HG03039 (cell line): Measurements from ENCODE around the gene NEXN.
"Not testable (repeated sequence)": the region's sequence is repeated elsewhere in the genome, so short reads cannot be mapped to it uniquely, and the experiment has no call there.

Experiments
- ATAC-seq: cut with Tn5 transposase; IDR thresholded peaks from one replicate; pipeline ENCODE4 v1.9.1; 2021; ENCODE audit warnings: mild to moderate bottlenecking, moderate library complexity; ENCODE audit not compliant: unreplicated experiment

Gene NEXN

DNA sequence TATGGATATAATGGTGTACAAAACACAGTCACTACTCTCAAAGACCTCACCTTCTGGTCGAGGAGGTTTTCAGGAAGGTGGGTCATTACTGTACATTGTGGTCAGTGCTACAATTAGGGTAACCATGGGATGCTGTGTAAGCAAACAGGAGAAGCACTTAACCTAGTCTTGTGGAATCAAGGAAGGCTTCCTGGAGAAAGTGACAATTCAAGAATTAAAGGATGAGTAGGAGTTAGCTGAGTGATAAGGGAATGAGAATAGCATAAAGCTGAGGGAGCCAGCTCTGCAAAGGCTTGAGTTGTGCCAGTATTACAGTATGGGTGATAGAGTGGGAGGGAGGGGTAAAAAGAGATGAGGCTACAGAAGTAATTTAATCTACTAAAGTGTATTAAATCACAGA lies 17.2 kb downstream of the NEXN start:
- ATAC-seq: no peak

GRCh38 chr1:77906019-77906545 lies 17.7 kb downstream of the NEXN start:
- no peak for ATAC-seq

- ATAC-seq: no peak
These were observed 18.2 kb downstream of the NEXN start for GRCh38 chr1:77906624-77907023.

DNA sequence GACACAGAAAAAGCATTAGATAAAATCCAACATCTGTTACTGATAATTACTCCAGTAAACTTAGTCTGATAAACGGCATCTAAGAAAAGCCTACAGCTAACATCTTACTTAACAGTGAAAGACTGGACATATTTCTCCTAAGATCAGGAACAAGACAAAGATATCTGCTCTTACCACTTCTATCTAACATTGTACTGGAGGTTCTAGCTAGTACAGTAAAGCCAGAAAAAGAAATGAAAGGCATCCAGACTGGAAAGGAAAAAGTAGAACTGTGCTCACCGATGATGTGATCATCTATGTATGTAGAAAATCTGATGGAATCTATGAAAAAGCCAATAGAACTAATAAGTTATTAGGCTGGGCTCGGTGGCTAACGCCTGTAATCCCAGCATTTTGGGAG lies 21.7 kb downstream of the NEXN start:
- ATAC-seq: no peak

DNA sequence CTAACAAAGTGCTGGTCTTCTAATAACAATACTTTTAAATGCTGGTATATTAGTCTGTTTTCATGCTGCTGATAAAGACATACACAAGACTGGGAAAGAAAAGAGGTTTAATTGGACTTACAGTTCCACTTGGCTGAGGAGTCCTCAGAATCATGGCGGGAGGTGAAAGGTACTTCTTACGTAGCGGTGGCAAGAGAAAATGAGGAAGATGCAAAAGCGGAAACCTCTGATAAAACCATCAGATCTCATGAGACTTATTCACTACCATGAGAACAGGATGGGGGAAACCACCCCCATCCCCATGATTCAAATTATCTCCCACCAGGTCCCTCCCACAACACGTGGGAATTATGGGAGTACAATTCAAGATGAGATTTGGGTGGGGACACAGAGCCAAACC lies 30.5 kb downstream of the NEXN start:
- ATAC-seq: not testable (repeated sequence)

DNA sequence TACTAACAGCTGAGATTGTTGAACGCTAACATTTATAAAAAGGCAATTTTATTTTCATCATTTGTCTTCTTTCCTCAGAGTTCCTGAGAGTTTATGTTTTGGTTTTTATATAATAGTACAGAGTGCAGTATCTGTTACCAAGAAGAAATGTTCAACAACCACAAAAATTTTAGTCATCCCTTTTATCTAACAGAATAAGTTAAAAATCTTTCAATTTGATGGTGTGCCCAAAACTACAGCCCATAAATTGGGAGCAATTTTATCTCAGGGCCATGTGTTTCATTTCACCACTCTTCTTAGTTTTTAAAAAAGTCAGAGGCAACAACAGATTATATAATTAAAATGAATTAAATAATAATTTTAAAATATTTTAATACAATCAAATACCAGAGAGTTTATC lies 37.1 kb downstream of the NEXN start:
- ATAC-seq: no peak

DNA sequence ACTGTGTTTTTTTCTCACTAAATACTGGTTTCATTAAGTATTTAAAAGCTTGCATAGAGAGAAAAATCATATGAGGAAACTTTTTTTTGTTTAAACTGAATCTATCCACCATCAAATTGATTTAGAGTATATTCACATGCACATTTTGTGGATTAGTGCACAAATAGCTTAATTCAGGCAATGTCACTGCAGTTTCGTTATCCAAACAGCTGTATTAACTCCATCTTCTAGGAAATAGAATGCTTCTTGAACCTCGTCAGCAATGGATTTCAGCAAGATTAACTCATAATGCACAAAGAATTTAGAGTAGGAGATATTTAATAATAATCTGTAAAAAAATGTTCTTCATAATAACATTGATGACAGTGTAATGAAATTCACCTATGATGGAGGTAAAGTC lies 37.5 kb downstream of the NEXN start:
- no peak for ATAC-seq

DNA sequence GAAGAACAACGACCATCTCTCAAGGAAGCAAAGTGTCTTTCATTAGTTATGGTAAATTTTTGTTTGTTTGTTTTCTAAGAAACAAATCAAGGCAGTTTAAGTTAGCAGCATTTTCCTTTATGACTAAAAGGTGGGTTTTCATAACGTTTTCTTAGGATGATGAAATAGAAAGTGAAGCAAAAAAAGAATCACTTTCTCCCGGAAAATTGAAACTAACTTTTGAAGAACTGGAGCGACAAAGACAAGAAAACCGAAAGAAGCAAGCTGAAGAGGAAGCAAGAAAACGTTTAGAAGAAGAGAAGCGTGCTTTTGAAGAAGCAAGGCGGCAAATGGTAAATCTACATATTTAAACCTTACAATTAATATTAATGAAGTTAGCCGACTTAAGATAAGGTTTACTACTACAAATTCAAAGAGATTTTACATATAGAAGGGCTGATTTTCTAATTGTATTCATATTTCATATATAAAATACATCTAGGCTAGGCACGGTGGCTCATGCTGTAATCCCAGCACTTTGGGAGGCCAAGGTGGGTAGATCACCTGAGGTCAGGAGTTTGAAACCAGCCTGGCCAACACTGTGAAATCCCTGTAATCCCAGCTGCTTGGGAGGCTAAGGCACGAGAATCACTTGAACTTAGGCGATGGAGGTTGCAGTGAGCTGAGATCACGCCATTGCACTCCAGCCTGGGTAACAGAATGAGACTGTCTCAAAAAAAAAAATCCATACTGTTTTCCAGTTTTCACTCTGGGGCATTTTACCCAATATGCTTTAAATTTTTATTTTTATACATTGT lies 38.3 kb downstream of the NEXN start:
- ATAC-seq: no peak

DNA sequence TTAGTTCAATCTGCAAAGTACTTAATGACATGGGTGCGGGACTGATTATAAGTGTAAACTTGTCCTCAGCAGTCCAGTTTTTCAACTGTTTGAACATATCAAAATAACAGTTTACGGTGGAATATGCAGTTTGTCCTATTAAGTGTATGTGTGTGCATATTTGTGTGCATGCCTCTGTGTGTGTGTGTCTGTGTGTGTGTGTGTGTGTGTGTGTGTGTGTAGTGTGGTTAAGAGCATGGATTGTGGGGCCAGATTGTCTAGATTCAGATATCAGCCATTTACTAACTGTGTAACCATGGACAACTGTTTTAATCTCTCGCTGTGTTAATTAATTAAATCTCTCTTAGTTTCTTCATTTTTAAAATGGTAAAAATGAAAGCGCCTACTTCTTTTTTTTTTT lies 39.0 kb downstream of the NEXN start:
- ATAC-seq: no peak

DNA sequence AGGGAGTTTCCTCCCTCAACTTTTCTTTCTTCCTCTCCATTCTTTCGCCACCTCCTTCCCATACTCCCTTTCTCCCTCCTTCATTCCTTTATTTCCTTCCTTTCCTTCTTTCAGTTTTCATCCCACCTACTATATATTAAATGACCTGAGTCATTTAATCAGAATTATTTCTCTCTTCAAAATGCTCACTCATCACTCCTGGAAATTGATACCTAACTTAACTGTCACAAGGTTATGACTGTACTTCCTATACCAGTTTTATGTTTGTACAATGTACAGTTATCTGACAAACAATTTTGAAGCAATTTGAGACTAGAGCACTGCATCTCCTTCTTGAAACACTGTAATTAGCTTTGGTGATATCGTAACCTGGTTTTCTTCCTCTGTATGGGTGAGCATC lies 41.4 kb downstream of the NEXN start:
- ATAC-seq: no peak

DNA sequence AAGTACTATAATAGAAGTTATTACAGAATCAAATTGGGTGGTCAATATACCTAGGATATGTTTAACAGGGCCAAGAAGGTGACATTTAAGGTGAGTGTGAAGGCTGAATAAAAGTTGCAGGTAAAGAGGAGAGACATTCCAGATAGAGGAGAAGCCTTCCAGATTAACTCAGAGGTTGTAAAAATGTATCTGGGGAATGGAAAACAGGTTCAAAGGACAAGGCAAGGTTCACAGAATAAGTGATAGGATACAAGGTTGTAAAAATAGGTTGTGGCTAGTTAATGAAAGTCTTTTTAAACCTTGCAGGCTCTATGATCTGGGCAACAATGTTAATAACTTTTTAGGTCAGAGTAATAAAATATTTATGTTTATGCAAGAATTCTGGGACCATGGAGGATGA lies 50.2 kb downstream of the NEXN start:
- no peak for ATAC-seq

- ATAC-seq: no peak
These were observed 52.6 kb downstream of the NEXN start for GRCh38 chr1:77940921-77941570.

DNA sequence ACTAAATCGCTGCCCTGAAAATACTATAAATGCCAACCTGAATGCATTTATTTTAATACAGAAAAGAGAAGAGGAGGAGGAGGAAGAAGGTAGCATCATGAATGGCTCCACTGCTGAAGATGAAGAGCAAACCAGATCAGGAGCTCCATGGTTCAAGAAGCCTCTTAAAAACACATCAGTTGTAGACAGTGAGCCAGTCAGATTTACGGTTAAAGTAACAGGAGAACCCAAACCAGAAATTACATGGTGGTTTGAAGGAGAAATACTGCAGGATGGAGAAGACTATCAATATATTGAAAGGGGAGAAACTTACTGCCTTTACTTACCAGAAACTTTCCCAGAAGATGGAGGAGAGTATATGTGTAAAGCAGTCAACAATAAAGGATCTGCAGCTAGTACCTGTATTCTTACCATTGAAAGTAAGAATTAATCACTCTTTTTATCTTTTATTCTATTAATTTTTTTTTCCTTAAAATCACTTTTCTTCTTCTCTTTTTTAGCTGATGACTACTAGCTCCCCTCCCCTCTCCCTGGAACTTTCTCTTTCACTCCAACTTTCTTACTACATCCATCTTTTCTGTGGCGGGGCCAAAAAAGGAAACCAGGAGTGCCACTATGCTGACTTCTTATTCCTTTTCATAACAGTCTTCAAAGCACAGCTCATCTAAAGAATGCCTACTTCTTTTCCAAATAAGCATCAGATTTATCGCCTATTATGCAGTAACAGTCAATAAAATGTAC lies 54.1 kb downstream of the NEXN start:
- no peak for ATAC-seq

DNA sequence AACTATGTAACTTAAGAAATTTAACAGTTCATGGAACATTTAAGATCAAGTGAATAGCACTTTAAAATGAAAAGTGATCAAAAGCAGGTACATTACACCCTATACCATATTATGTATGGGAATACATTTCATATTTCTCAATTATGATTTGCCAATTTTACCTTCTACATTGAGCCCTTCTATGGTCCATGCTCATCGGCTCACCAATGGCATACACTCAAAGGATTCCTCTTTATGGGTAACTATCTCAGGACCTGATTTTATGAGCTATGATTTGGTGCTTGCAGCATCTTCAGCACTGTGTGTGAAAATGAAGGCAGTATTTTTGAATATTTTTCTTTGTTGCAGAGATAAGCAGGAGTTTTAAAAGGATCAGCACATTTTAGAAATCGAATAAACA lies 56.9 kb downstream of the NEXN start:
- ATAC-seq: no peak

DNA sequence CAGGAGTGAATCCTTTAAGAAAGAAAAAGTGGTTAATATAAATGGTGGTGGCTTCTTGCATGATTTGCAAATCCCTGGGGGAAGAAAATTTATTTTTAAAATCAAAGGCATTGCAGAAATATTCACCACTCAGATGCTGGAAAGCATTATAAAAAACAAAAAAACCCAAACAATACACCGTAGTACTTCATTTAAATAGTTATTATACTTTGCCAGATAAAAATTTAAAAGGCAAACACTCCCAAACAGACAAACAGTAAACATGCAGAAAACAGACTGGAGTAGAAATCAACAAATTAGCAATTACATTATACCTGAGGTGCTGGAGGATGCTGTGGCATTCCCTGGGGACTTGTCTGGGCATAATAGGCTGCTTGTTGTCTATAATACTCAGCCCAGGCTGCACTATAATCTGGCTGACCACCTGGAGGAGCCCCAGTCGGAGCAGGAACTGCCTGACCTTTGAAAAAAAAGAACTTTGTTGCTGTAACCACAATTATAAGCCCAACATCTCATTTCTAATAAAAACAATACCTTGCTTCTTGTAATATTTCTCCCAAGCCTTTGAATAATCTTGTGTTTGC lies 60.5 kb downstream of the NEXN start:
- no peak for ATAC-seq

DNA sequence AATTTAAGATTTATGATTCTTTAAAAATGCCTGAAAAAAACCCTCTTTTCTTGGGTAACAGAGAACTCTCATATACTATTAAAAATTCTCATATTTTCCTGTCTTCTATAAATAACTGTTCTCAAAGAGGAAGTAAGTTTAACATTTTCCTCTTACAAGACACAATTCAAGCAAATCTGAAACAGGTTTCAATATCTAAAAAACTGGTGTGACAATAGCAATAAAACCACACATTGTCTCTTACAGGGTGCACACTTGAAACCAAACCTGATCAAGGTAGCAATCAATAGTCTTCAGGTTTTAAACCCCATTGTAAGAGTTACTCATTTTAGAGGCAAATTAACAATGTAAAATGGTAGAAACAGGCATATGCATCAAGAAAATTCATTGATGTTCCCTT lies 62.4 kb downstream of the NEXN start:
- ATAC-seq: no peak

DNA sequence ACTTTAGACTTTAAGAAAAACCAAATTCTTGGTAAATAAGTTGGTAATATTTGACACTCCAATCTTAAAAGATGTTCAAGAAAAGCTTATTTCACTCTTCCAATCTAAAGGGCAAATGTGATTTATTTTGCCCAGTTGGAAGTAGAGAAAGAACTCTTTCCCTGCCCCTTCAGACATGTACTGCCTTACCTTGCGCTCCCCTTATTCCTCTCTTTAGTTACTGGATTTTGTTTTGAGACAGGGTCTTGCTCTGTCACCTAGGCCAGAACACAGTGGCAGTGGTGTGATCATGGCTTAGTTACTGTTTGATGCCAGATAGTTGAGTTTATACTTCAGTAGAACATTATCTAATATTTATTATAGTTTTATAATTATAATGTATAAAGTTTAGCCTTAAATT lies 62.9 kb downstream of the NEXN start:
- ATAC-seq: no peak

GRCh38 chr1:77953907-77954306 lies 65.5 kb downstream of the NEXN start:
- no peak for ATAC-seq

GRCh38 chr1:77954521-77954920 lies 66.1 kb downstream of the NEXN start:
- no peak for ATAC-seq

DNA sequence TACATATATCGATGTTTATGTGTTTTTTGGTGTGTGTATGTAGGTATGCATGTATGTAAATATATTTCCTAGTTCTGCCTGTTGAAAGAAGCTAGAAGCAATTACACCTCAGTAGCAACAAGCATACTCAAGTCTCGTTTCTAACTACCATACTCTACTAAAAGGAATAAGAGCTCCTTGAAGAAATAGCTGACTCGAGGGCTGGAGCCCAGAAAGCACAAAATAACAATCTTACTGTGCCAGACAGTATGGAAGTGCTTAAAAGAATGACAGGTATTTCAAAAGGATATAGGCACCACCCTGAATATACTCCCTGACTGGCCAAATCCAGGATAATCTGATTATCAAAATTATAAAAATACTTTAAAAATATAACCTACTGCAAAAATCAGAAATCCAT lies 67.3 kb downstream of the NEXN start:
- ATAC-seq: no peak

GRCh38 chr1:77956464-77956863 lies 68.0 kb downstream of the NEXN start:
- ATAC-seq: no peak
